HFF-Myc (cell line): Measurements from ENCODE around the gene KCNQ2.

Experiments used
- DNase-seq: peaks from one replicate; pipeline ENCODE4 v3.0.0-alpha.2; 2011; ENCODE audit warnings: low read depth; ENCODE audit errors: extremely low read depth
- H3K4me3 ChIP-seq: replicated peaks from 2 replicates; pipeline ENCODE4 v1.5.1; 2011; ENCODE audit warnings: low read depth, mild to moderate bottlenecking, control low read depth, low read length
- TF ChIP-seq, protein P1 (sequence below): IDR thresholded peaks from 2 replicates; pipeline ENCODE4 v1.5.1; 2012; ENCODE audit warnings: mild to moderate bottlenecking, low read depth, low read length, control low read depth; ENCODE audit errors: missing control alignments

KCNQ2 gene

DNA sequence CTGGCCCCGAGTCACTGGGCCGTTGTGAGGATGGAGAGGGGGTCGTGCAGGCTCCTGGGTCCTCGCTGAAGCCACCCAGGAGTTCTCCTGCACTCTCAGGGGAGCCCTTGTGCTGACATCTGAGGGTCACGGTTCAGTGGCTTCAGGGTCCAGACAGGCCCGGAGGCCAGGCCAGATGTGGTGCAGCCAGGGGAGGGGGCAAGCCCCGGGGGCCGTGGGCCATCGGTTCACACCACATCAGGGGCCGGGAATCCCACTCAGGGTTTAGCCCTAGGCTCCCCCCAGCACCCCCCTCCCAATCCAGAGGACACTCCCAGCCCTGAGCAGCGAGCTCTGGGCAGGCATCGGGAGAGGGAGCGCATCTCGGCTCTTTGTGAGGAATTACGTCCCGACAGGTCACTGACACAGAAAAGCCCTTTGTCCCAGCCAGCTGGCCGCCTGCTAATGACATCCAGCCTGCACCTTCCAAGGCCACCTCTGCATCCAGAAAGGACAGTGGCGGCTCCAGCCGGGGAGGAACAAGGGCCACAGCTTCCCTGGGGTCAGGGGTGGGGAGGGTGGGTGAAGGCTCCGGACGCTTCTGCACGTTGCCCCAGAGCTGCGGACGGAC is 104.9 kb downstream of the KCNQ2 start:
- DNase-seq = no peak
- TF ChIP-seq, protein P1, sequence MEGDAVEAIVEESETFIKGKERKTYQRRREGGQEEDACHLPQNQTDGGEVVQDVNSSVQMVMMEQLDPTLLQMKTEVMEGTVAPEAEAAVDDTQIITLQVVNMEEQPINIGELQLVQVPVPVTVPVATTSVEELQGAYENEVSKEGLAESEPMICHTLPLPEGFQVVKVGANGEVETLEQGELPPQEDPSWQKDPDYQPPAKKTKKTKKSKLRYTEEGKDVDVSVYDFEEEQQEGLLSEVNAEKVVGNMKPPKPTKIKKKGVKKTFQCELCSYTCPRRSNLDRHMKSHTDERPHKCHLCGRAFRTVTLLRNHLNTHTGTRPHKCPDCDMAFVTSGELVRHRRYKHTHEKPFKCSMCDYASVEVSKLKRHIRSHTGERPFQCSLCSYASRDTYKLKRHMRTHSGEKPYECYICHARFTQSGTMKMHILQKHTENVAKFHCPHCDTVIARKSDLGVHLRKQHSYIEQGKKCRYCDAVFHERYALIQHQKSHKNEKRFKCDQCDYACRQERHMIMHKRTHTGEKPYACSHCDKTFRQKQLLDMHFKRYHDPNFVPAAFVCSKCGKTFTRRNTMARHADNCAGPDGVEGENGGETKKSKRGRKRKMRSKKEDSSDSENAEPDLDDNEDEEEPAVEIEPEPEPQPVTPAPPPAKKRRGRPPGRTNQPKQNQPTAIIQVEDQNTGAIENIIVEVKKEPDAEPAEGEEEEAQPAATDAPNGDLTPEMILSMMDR = no peak
- no peak overlapping the region for H3K4me3 ChIP-seq

DNA sequence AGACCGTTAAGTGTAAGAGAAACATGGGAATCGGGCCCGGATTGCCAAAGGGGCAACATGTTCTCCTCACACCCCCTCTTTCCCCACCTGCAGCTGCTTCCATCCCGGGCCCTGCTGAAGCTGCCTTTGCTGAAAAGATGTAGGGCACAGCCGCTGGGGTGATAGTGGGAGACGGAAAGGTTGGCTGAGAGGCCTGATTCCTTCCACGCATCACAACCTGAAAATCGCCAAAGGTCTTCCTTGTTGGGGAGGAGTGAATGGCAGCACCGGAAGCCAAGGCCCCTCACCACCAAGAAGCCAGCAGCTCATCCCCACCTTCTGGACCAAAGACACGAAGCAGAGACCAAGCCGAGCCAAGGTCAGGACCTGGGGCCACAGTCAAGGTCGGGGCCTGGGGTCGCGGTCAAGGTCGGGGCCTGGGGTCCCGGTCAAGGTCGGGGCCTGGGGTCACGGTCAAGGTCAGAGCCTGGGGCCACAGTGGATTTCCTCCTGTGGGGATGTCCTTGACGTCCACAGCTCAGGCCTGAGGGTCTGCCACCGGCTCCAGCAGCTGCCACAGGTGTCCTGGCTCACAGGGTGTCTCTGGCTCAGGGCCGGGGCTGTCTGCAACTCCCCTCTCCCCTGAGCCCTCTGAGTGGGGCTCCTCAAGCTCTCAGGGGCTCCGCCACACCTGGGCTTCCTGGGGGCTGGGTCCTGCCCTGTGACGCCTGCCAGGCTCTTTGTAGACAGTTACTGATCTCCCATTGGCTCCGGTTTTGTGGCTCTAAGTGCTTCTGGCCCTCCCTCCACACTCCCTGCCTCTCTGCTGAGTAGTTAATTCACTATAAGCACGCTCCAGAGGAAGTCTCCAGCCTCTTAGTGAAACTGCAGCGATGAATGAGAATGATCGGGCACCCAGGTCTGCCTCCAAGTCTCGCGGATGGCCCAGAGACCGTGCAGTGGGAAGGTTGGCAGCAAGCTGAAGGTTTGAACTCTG is 105.8 kb downstream of the KCNQ2 start:
- H3K4me3 ChIP-seq = no peak overlapping the region
- no peak for DNase-seq
- TF ChIP-seq, protein P1 = no peak

DNA sequence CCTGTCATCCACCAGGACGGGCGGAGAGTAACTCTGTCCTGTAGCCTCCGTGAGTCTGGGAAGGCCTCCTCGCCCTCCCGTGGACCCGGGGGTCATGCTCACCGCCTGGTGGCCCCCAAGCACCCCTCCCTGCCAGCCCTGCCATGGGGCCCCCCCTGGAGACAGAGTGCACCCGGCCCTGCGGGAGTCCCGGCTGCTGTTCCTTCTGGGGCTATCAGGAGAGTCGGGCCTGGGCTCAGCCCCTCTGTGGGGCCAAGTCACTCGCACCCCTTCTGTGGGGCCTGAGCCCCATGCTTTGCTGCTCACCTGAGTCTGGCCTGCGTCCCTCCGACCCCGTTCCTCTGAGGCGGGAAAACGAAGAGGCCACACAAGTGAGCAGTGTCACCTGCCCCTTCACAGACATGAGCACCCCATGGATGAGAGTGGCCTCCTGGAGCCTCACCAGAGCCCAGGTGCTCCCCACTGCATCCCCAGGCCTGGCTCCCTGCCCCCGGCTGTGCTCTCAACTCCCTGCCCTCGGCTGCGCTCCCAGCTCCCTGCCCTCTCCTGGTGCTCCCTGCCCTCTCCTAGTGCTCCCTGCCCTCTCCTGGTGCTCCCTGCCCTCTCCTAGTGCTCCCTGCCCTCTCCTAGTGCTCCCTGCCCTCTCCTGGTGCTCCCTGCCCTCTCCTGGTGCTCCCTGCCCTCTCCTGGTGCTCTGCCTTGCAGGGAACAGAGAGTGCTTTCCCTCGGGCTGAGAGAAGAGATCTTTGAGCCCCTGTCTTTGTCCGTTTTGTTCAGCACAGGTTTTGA is 106.7 kb downstream of the KCNQ2 start:
- H3K4me3 ChIP-seq = no peak overlapping the region
- TF ChIP-seq, protein P1 = no peak
- DNase-seq = no peak

DNA sequence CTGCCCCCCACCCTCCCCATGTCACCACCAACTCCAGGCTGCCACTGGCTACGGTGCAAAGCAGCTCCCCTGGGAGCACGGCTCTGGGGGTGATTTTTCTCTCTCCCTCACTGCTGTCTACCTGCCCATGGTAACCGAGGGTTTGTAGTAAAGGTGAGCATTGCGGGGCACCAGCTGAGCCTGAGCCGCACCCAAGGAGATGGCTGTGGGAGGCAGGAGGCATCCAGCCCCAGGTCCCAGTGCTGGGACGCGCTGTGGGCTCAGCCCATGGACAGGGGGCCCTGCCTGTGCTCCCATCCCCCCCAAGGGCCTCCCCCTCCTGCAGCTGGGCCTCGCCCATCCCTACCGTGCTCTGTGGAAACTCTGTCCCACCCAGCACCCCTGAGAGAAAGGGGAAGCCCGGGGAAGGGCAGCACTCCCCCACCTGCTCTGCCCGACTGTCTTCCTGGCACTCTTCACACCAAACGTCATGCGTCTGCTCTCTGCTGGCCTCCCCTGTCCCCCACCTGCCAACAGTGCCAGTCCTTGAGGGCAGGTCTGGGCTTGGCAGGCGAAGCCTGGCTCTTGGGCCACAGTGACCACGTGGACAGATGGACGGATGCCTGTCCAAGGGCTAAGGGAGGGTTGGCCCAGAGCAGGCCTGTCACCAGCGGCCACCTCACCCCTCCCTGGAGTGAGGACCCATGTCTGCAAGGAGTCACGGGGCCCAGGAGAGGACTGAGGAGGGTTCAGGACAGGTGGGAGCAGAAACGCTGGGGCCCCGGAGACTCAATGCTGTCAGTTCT is 107.5 kb downstream of the KCNQ2 start:
- TF ChIP-seq, protein P1 = no peak
- no peak for DNase-seq
- no peak overlapping the region for H3K4me3 ChIP-seq

DNA sequence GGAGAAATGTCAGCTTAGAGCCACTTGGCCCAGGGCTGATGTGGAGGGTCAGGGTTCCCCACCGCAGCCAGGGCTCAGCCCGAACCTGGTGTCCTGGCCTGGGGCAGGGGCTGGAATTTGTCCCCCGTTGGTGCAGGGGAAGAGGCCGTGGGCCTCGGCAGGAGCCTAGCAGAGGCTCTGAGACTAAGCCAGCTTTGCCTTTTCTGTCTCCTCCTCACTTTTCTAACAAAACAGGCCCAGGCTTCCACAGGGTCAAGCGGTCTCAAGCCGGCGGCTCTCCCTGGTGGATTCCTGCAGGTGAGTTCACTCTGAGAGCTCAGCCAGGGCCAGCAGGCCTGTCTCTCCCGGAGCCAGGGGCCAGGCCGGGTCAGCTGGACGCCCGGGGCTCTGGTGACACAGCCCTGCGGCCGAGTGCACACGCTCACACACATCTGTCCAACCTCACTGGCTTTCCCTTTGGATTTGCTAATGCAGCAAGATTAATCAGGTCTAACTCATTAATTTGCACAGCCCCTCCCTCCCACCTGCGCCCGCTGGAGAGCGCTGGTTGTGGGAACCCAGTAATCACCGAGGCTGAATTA is 108.4 kb downstream of the KCNQ2 start:
- DNase-seq = no peak
- TF ChIP-seq, protein P1 = no peak
- H3K4me3 ChIP-seq = no peak overlapping the region
